Naive B cell (primary cell): Measurements from ENCODE around the gene HIC2. TPM values are rescaled to one million over a fixed set of nuclear protein-coding genes. Genes with fewer than 3 reads are reported as not detected.
"Not testable (repeated sequence)": the region's sequence is repeated elsewhere in the genome, so short reads cannot be mapped to it uniquely, and the experiment has no call there.

Experiments
- ATAC-seq, 2 donors: fragments of 150-1000 bp; cut with Tn5 transposase; 2 replicates each; pipeline ENCODE4 v1.10.0; 2021; ENCODE audit warnings: low read depth in 2 of 2, mild to moderate bottlenecking in 2 of 2, moderate library complexity in 2 of 2
- DNase-seq: peaks from one replicate; pipeline ENCODE4 v3.0.0; 2022
- H3K27ac Mint-ChIP-seq, 6 donors: one replicate each; pipeline ENCODE4 v1.8.0; 2020 to 2022; ENCODE audit warnings: mild to moderate bottlenecking in 6 of 6, mixed read lengths in 6 of 6, moderate library complexity in 5 of 6, inconsistent platforms in 2 of 6
- H3K27me3 Mint-ChIP-seq, 3 donors: one replicate each; pipeline ENCODE4 v1.8.0; 2021 to 2022; ENCODE audit warnings: mixed read lengths in 3 of 3, mild to moderate bottlenecking in 1 of 3
- H3K36me3 Mint-ChIP-seq, 2 donors: one replicate each; pipeline ENCODE4 v1.8.0; 2020 to 2022; ENCODE audit warnings: mixed read lengths in 2 of 2, inconsistent platforms in 1 of 2, mild to moderate bottlenecking in 1 of 2
- H3K4me1 Mint-ChIP-seq, 3 donors: one replicate each; pipeline ENCODE4 v1.8.0; 2020 to 2022; ENCODE audit warnings: mixed read lengths in 3 of 3, inconsistent platforms in 1 of 3, mild to moderate bottlenecking in 1 of 3, moderate library complexity in 1 of 3
- H3K4me3 Mint-ChIP-seq, 8 donors: one replicate each; pipeline ENCODE4 v1.8.0; 2020 to 2022; ENCODE audit warnings: mild to moderate bottlenecking in 8 of 8, mixed read lengths in 8 of 8, moderate library complexity in 8 of 8, inconsistent platforms in 2 of 8
- H3K9me3 Mint-ChIP-seq, 7 donors: one replicate each; pipeline ENCODE4 v1.8.0; 2020 to 2022; ENCODE audit warnings: mixed read lengths in 7 of 7, mild to moderate bottlenecking in 5 of 7, inconsistent platforms in 2 of 7, moderate library complexity in 1 of 7
- polyA plus RNA-seq, 6 donors: library from polyadenylated mRNA; unstranded; fragments of 300-500 nt; fragmentation: Illumina TruSeq; gene quantifications; one replicate each; pipeline ENCODE4 v1.2.3, GENCODE V29; 2021; ENCODE audit warnings: low read depth in 6 of 6

Gene HIC2
- polyA plus RNA-seq, 6 donors from 2014 or later: 0.35 to 1.3 (median 0.60) TPM

DNA sequence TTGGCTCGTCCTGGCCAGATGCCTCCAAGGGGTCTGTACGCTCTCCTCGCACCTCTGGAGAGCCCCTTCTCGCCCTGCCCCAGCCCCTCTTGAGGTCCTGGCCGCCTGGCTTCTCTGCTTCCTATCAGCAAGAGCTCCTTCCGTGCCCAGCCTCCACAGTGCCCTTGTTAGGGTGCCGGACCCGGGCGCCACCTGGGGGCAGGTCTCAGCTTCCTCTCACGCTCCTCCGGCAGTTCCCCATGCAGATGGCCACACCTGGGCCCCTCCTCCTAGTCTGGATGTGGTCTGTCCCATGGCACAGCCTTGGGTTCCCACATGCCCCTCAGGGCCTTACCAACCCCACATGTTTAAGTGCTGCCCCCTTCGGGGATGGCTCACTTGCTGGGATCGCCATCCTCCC lies 56.5 kb downstream of the HIC2 start:
- H3K4me3 Mint-ChIP-seq, H3K27me3 Mint-ChIP-seq, H3K4me1 Mint-ChIP-seq, H3K27ac Mint-ChIP-seq, H3K9me3 Mint-ChIP-seq, H3K36me3 Mint-ChIP-seq, DNase-seq, ATAC-seq: not testable (repeated sequence)

DNA sequence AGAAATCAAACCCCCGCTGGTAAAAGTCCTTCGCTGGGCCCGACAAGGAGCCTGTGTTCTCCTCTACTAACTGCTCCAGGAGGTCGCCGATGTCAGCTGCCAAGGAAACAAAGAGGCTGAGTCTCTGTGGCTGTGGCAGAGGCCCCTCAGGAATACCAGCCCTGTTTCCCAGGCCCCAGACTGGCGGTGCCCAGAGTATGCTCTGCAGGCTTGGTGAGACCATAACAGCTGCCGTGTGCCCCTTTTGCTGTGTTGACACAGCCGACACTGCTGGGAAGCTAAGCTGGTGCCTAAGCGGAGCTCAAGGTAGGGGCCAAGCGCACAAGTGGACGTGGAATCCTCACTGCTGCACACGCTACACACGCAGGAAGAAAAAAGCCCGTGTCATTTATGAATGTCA lies 66.9 kb downstream of the HIC2 start:
- H3K27me3 Mint-ChIP-seq, H3K4me3 Mint-ChIP-seq, H3K9me3 Mint-ChIP-seq, H3K36me3 Mint-ChIP-seq, H3K27ac Mint-ChIP-seq, H3K4me1 Mint-ChIP-seq, DNase-seq, ATAC-seq: not testable (repeated sequence)

GRCh38 chr22:21487723-21488122 lies 70.6 kb downstream of the HIC2 start:
- H3K27ac Mint-ChIP-seq, ATAC-seq, H3K9me3 Mint-ChIP-seq, H3K4me1 Mint-ChIP-seq, DNase-seq, H3K36me3 Mint-ChIP-seq, H3K27me3 Mint-ChIP-seq, H3K4me3 Mint-ChIP-seq: not testable (repeated sequence)

- H3K4me3 Mint-ChIP-seq, H3K36me3 Mint-ChIP-seq, ATAC-seq, H3K4me1 Mint-ChIP-seq, H3K27ac Mint-ChIP-seq, DNase-seq, H3K9me3 Mint-ChIP-seq, H3K27me3 Mint-ChIP-seq: not testable (repeated sequence)
These were observed 72.0 kb downstream of the HIC2 start for GRCh38 chr22:21489149-21489680.

DNA sequence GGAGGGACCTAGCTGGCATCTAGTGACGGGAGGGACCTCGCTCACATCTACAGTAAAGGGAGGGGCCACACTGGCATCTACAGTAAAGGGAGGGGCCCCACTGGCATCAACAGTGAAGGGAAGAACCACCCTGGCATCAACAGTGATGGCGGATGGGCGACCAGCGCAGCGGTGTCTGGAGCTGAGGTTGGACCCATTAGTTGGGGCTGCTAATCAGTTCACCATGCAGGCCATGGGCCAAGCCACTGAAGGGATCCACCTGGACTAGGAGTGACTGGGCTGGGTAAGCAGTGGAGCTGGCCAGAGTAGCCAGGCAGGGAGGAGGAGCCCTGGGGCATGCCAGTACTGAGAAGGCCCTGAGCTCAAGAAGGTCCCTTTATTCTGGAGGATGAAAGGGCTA lies 73.4 kb downstream of the HIC2 start:
- not testable (repeated sequence) for DNase-seq, ATAC-seq, H3K4me3 Mint-ChIP-seq, H3K27me3 Mint-ChIP-seq, H3K9me3 Mint-ChIP-seq, H3K27ac Mint-ChIP-seq, H3K4me1 Mint-ChIP-seq, H3K36me3 Mint-ChIP-seq

DNA sequence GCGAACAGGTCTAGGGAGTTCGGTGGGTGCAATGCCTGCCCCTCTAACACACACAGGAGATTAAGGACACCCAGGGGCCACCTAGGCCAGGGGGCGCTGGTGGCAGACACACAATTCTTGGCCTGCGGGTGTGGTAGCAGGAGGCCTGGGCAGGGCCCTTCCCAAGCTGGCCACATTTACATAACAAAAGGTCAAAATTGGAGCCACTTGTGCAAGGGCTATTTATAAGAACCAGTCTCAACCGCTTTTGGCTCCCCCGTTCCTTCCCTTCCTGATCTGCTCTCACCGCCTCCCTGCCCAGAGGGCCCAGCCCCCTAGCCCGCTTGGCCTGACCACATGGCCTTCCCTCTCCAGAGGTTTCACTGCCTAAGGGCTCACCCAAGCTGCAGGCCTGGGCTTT lies 75.1 kb downstream of the HIC2 start:
- not testable (repeated sequence) for H3K36me3 Mint-ChIP-seq, H3K4me3 Mint-ChIP-seq, H3K4me1 Mint-ChIP-seq, H3K9me3 Mint-ChIP-seq, ATAC-seq, H3K27me3 Mint-ChIP-seq, DNase-seq, H3K27ac Mint-ChIP-seq

DNA sequence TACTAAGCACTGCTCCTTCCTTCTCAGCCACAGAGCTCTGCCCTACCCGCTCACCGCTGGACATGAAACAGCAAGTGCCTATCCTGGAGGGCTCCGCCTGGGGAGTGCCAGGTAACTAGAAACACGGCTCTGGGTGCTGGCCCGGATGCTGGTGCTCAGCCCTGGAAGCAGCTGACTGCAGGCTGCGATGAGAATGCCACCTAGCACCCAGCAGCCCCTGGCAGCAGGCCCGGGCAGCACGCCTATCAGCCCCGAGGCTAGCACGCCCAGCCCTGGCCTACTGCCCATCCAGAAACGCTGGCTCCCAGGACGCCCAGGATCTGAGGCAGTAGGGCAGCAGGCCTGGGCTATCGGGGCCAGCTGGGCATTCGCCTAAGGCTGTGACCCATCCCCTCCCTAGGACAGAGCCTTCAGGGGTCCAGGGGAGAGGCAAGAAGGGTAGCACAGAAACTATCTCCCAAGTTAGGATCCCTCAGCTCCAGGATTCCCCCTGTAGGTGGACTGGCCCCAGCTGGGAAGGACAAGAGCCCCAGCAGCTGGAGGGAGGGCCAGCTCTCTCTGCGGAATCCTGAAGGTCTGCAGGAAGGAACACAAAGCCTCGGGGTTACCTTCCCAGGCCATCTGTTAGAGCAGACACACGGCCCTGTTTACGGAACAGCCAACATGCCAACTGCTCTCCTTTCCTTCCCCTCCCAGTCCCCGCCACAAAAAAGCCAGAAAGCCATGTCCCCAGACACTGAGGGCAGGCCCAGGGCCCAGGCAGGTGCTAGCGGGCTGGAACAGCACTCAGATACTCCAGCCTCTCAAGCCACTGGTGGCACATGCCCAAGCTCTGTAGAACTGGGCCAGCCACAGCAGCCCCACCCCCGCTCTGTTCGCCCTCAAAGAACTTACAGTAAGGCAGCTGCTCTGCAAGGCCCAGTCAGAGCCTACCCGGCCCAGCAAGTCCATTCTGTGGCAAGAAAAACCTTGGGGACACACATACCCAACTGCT lies 76.9 kb downstream of the HIC2 start:
- not testable (repeated sequence) for H3K4me3 Mint-ChIP-seq, H3K4me1 Mint-ChIP-seq, DNase-seq, H3K27me3 Mint-ChIP-seq, H3K9me3 Mint-ChIP-seq, H3K36me3 Mint-ChIP-seq, H3K27ac Mint-ChIP-seq
- peak in 1 of 2 donors; percentile 16 for ATAC-seq

- not testable (repeated sequence) for H3K27ac Mint-ChIP-seq, H3K4me1 Mint-ChIP-seq, DNase-seq, H3K36me3 Mint-ChIP-seq, ATAC-seq, H3K4me3 Mint-ChIP-seq, H3K9me3 Mint-ChIP-seq, H3K27me3 Mint-ChIP-seq
These were observed 80.8 kb downstream of the HIC2 start for GRCh38 chr22:21497984-21498383.

GRCh38 chr22:21498489-21498888 lies 81.3 kb downstream of the HIC2 start:
- H3K4me1 Mint-ChIP-seq, ATAC-seq, H3K27ac Mint-ChIP-seq, H3K36me3 Mint-ChIP-seq, H3K27me3 Mint-ChIP-seq, H3K9me3 Mint-ChIP-seq, H3K4me3 Mint-ChIP-seq, DNase-seq: not testable (repeated sequence)

- H3K4me3 Mint-ChIP-seq, H3K4me1 Mint-ChIP-seq, H3K9me3 Mint-ChIP-seq, H3K27ac Mint-ChIP-seq, DNase-seq, ATAC-seq, H3K36me3 Mint-ChIP-seq, H3K27me3 Mint-ChIP-seq: not testable (repeated sequence)
These were observed 82.7 kb downstream of the HIC2 start for GRCh38 chr22:21499623-21500506.

Other genes starting within 250 kb of the HIC2 start
- under 1 TPM in 4 of 6 donors, not detected in 2; 0.10 to 0.21 (median 0.16) TPM for gene RIMBP3B, start 33.6 kb upstream of the HIC2 start, polyA plus RNA-seq
- 1 to 10 TPM in 4 of 6 donors, under 1 TPM in 2; 0.62 to 2.5 (median 1.6) TPM for gene TMEM191C, start 50.0 kb downstream of the HIC2 start, polyA plus RNA-seq
- under 1 TPM in 2 of 6 donors, not detected in 4; 0.21 to 0.48 TPM for gene RIMBP3C, start 134.1 kb downstream of the HIC2 start, polyA plus RNA-seq
- 100 to 1,000 TPM in 2 of 6 donors, 10 to 100 TPM in 4; 84.4 to 106 (median 95.3) TPM for gene UBE2L3, start 150.3 kb downstream of the HIC2 start, polyA plus RNA-seq
- 10 to 100 TPM; 54.7 to 97.9 (median 65.1) TPM for gene YDJC, start 212.7 kb downstream of the HIC2 start, polyA plus RNA-seq
- not detected for gene CCDC116, start 215.4 kb downstream of the HIC2 start, polyA plus RNA-seq
- 10 to 100 TPM; 36.9 to 69.4 (median 39.1) TPM for gene SDF2L1, start 224.9 kb downstream of the HIC2 start, polyA plus RNA-seq
- gene PPIL2, start 248.6 kb downstream of the HIC2 start, polyA plus RNA-seq: 10 to 100 TPM; 19.7 to 35.4 (median 25.2) TPM